DOHH2 (cell line): ENCODE measurements around the gene BICC1.

ENCODE experiments used
- CTCF ChIP-seq: fragments of 200-600 bp; sonication (generic); IDR thresholded peaks from one replicate; pipeline ENCODE4 v1.5.1; 2014; ENCODE audit warnings: antibody characterized with exemption, mild to moderate bottlenecking, low read depth, low read length; ENCODE audit not compliant: poor library complexity, severe bottlenecking
- EZH2phosphoT487 ChIP-seq: fragments of 200-600 bp; sonication (generic); IDR thresholded peaks from 2 replicates; pipeline ENCODE4 v1.6.1; 2017; ENCODE audit warnings: borderline replicate concordance, mild to moderate bottlenecking, antibody characterized with exemption, low read length, moderate library complexity, mixed read lengths

DNA sequence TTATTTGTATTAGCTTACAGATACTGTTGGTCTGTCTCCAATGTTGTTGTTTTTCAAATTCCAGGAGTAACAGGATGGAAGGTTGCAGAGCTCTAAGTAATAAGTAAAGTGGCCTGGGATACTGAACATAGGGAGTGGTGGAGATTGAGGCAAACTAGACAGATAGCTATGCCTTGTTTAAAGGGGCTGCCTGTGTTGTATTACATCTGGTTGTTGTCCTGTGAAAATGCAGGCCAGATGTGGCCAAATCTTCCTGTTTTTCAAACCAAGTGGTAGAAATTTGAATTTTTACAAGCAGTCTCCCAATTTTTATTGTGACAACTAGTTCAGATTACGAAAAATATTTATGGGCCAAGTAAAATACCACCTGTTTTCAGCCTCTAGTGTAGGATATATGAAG, 33.5 kb downstream of the BICC1 start:
- no peak for TF ChIP-seq CTCF
- TF ChIP-seq EZH2phosphoT487 = no peak
